ENCODE data around the gene MAP3K5. TPM values are rescaled to one million over a fixed set of nuclear protein-coding genes. Genes with fewer than 3 reads are reported as not detected.

MAP3K5 gene
- total RNA-seq, 1 experiment from 2014 or later = 15.8 TPM

DNA sequence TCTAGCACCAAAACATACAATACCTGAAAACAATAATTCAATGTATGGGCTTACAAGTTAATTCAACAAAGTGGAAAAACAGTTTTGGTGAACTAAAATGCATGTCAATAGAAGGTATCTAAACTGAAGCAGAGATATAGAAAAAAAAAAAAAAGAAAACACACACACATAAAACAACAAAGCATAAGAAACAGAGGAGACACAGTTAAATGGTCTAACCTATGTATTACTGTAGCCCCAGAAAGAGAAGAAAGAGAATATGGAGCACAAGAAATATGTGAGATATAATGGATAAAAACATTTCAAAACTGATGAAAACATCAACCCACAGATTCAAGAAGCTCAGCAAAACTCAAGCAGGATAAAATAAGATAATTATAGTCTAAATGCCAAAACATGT is 118.7 kb downstream of the MAP3K5 start:
- Mint-ChIP-seq H3K27ac (ENCODE audit: unreplicated experiment) (peak overlapping the region; percentile 14), H3K27me3 (ENCODE audit: unreplicated experiment) (no peaks in the 10 kb centered on the region), H3K36me3 (ENCODE audit: insufficient read depth, unreplicated experiment) (peaks cover 8% of the 10 kb centered on the region), H3K9me3 (ENCODE audit: low read depth, unreplicated experiment) (no peaks in the 10 kb centered on the region), H3K4me3 (ENCODE audit: low read depth, unreplicated experiment) (no peak overlapping the region), H3K4me1 (ENCODE audit: low read depth, unreplicated experiment) (peaks cover 8% of the 10 kb centered on the region)
- CTCF ChIA-PET = no interaction called here
- TF ChIP-seq, protein P1, sequence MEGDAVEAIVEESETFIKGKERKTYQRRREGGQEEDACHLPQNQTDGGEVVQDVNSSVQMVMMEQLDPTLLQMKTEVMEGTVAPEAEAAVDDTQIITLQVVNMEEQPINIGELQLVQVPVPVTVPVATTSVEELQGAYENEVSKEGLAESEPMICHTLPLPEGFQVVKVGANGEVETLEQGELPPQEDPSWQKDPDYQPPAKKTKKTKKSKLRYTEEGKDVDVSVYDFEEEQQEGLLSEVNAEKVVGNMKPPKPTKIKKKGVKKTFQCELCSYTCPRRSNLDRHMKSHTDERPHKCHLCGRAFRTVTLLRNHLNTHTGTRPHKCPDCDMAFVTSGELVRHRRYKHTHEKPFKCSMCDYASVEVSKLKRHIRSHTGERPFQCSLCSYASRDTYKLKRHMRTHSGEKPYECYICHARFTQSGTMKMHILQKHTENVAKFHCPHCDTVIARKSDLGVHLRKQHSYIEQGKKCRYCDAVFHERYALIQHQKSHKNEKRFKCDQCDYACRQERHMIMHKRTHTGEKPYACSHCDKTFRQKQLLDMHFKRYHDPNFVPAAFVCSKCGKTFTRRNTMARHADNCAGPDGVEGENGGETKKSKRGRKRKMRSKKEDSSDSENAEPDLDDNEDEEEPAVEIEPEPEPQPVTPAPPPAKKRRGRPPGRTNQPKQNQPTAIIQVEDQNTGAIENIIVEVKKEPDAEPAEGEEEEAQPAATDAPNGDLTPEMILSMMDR (IDR thresholded peaks at IDR 0.05; ENCODE audit: unreplicated experiment) = no peak
- no TSS peak for BruUV-seq (replicated peaks)
- intact Hi-C loops (cut with micrococcal nuclease; ENCODE audit: unreplicated experiment) = no loop called here
- DNase-seq = no peak

DNA sequence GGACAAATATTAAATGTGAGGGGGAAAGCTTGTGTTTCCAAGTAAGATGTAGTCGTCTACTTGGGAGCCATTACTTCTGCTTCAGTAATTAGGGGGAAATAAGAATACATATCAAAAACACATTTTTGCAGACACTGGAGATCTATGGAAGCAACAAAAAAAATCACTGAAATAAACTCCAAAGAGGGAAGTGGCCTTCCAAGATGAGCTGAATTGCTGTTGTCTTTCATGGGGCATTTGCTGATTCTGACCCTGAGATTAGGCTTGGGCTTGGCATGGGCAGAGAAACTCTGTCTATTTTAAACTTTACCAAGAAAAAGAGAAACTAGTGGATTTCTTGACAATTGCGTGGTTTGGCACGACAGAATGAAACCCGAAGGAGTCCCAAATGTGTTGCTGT is 120.1 kb downstream of the MAP3K5 start:
- Mint-ChIP-seq H3K9me3 (ENCODE audit: low read depth, unreplicated experiment) (no peaks in the 10 kb centered on the region), H3K27me3 (ENCODE audit: unreplicated experiment) (no peaks in the 10 kb centered on the region), H3K4me3 (ENCODE audit: low read depth, unreplicated experiment) (no peak overlapping the region), H3K27ac (ENCODE audit: unreplicated experiment) (no peak overlapping the region), H3K4me1 (ENCODE audit: low read depth, unreplicated experiment) (peaks cover 8% of the 10 kb centered on the region), H3K36me3 (ENCODE audit: insufficient read depth, unreplicated experiment) (peaks cover 9% of the 10 kb centered on the region)
- CTCF ChIA-PET = no interaction called here
- intact Hi-C loops (cut with micrococcal nuclease; ENCODE audit: unreplicated experiment) = no loop called here
- TF ChIP-seq, protein P1 (IDR thresholded peaks at IDR 0.05; ENCODE audit: unreplicated experiment) = no peak
- DNase-seq = no peak
- no TSS peak for BruUV-seq (replicated peaks)

DNA sequence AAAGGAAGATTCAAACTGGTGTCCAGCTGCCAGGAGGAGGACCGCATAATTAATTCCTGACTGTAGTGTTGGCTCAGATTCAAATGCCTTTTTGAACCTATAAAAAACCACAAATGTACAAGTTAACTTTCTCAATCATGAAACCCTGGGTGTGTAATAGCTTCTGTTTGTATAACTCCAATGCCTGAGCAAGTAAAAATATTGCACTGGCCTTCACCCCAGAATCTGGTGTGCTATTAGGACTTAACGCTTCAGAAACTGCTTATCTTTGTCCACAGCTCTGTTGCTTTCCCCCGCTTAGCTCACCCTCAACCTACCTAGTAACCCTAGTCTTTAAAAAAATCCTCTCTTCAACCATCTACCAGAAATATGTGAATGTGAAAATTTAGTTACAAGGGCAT is 123.0 kb downstream of the MAP3K5 start:
- intact Hi-C loops (cut with micrococcal nuclease; ENCODE audit: unreplicated experiment) = no loop called here
- no peaks in the 10 kb centered on the region for H3K27me3 Mint-ChIP-seq (ENCODE audit: unreplicated experiment)
- peak overlapping the region; percentile 58 for H3K27ac Mint-ChIP-seq (ENCODE audit: unreplicated experiment)
- H3K4me3 Mint-ChIP-seq (ENCODE audit: low read depth, unreplicated experiment) = peak overlapping the region; percentile 36
- H3K4me1 Mint-ChIP-seq (ENCODE audit: low read depth, unreplicated experiment) = peaks cover 8% of the 10 kb centered on the region
- TF ChIP-seq, protein P1 (IDR thresholded peaks at IDR 0.05; ENCODE audit: unreplicated experiment) = no peak
- peaks cover 9% of the 10 kb centered on the region for H3K36me3 Mint-ChIP-seq (ENCODE audit: insufficient read depth, unreplicated experiment)
- BruUV-seq (replicated peaks) = no TSS peak
- no peaks in the 10 kb centered on the region for H3K9me3 Mint-ChIP-seq (ENCODE audit: low read depth, unreplicated experiment)
- CTCF ChIA-PET = interaction anchor here (1.0 to 1.3 kb wide), 2 partner anchors 25 to 123 kb away, joined by 5 to 10 read pairs; partner anchors contain the start of gene MAP3K5
- peak; percentile 11 for DNase-seq

DNA sequence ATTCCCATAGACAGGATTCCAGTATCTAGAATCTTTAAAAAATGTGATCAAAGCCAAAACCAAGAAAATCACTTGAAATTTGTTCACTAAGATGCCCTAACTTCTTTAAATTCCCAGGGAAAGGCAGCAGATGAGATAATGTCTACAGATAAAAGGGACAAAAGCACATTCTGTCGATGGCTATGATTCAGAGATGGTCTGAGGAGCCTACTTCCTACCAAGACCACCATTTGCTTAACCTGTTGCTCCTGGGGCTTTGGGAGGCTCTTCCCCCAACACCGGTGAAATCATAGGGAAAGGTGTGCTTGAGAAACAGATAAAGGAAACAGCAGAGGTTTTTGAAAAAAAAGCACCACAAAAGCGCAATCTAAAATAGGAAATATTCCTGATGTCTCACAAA is 123.7 kb downstream of the MAP3K5 start:
- H3K4me3 Mint-ChIP-seq (ENCODE audit: low read depth, unreplicated experiment) = no peak overlapping the region
- no peak for DNase-seq
- H3K36me3 Mint-ChIP-seq (ENCODE audit: insufficient read depth, unreplicated experiment) = peaks cover 5% of the 10 kb centered on the region
- intact Hi-C loops (cut with micrococcal nuclease; ENCODE audit: unreplicated experiment) = no loop called here
- BruUV-seq (replicated peaks) = no TSS peak
- H3K4me1 Mint-ChIP-seq (ENCODE audit: low read depth, unreplicated experiment) = peaks cover 5% of the 10 kb centered on the region
- no peaks in the 10 kb centered on the region for H3K27me3 Mint-ChIP-seq (ENCODE audit: unreplicated experiment)
- no peak overlapping the region for H3K27ac Mint-ChIP-seq (ENCODE audit: unreplicated experiment)
- H3K9me3 Mint-ChIP-seq (ENCODE audit: low read depth, unreplicated experiment) = no peaks in the 10 kb centered on the region
- CTCF ChIA-PET = interaction anchor here (1.0 to 1.3 kb wide), 2 partner anchors 24 to 124 kb away, joined by 5 to 10 read pairs; partner anchors contain the start of gene MAP3K5
- TF ChIP-seq, protein P1 (IDR thresholded peaks at IDR 0.05; ENCODE audit: unreplicated experiment) = no peak
